ENCODE data around the gene FTL.
"Not testable (repeated sequence)": the region's sequence is repeated elsewhere in the genome, so short reads cannot be mapped to it uniquely, and the experiment has no call there.

The FTL gene

DNA sequence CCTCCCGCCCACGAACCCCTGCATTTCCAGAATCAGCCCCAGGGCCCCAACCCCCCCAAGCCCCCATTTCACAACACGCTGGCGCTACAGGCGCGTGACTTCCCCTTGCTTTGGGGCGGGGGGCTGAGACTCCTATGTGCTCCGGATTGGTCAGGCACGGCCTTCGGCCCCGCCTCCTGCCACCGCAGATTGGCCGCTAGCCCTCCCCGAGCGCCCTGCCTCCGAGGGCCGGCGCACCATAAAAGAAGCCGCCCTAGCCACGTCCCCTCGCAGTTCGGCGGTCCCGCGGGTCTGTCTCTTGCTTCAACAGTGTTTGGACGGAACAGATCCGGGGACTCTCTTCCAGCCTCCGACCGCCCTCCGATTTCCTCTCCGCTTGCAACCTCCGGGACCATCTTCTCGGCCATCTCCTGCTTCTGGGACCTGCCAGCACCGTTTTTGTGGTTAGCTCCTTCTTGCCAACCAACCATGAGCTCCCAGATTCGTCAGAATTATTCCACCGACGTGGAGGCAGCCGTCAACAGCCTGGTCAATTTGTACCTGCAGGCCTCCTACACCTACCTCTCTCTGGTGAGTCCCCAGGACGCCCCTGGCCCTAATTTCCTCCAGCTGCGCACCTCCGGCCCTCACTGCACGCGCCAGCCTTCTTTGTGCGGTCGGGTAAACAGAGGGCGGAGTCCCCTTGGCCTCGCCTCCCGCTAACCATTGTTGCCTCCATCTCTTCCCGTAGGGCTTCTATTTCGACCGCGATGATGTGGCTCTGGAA lies at the start of gene FTL:
Gene FTL (plus strand): TSS at position 270 of the 766 bp plus-strand sequence. CDS start 199 bp downstream, at position 469.
- peak within 1 kb of the TSS; percentile 78 for H3K4me3 ChIP-seq (ENCODE audit: low read length)

GRCh38 chr19:48915757-48916156 lies 49.4 kb upstream of the FTL start:
- Histone ChIP-seq H3K4me1 (ENCODE audit: insufficient read depth, low read length) (no peaks in the 10 kb centered on the region), H2AFZ (ENCODE audit: low read depth, low read length) (no peak overlapping the region), H3K9me3 (ENCODE audit: low read length) (no peaks in the 10 kb centered on the region), H3K36me3 (ENCODE audit: insufficient read depth, low read length) (peaks cover 65% of the 10 kb centered on the region), H3K4me3 (ENCODE audit: low read length) (no peak overlapping the region), H3K27me3 (ENCODE audit: insufficient read depth, low read length) (no peaks in the 10 kb centered on the region)

More for the DNA sequence above, at the start of gene FTL:
- H3K36me3 ChIP-seq (ENCODE audit: insufficient read depth, low read length) = peaks cover 22% of the 10 kb centered on the region
- H3K27me3 ChIP-seq (ENCODE audit: insufficient read depth, low read length) = no peaks in the 10 kb centered on the region
- peaks cover 24% of the 10 kb centered on the region for H3K4me1 ChIP-seq (ENCODE audit: insufficient read depth, low read length)
- H2AFZ ChIP-seq (ENCODE audit: low read depth, low read length) = no peak within 1 kb of the TSS
- H3K9me3 ChIP-seq (ENCODE audit: low read length) = peaks cover 3% of the 10 kb centered on the region

- H3K36me3 ChIP-seq (ENCODE audit: insufficient read depth, low read length) = peaks cover 66% of the 10 kb centered on the region
- H3K9me3 ChIP-seq (ENCODE audit: low read length) = no peaks in the 10 kb centered on the region
- no peaks in the 10 kb centered on the region for H3K27me3 ChIP-seq (ENCODE audit: insufficient read depth, low read length)
- no peak overlapping the region for H2AFZ ChIP-seq (ENCODE audit: low read depth, low read length)
- no peaks in the 10 kb centered on the region for H3K4me1 ChIP-seq (ENCODE audit: insufficient read depth, low read length)
- no peak overlapping the region for H3K4me3 ChIP-seq (ENCODE audit: low read length)
Measured at GRCh38 chr19:48918071-48918470, 47.0 kb upstream of the FTL start.

GRCh38 chr19:48918801-48919247 lies 46.3 kb upstream of the FTL start:
- Histone ChIP-seq H3K4me1 (ENCODE audit: insufficient read depth, low read length) (no peaks in the 10 kb centered on the region), H3K4me3 (ENCODE audit: low read length) (no peak overlapping the region), H2AFZ (ENCODE audit: low read depth, low read length) (no peak overlapping the region), H3K9me3 (ENCODE audit: low read length) (no peaks in the 10 kb centered on the region), H3K36me3 (ENCODE audit: insufficient read depth, low read length) (peaks cover 61% of the 10 kb centered on the region), H3K27me3 (ENCODE audit: insufficient read depth, low read length) (no peaks in the 10 kb centered on the region)

GRCh38 chr19:48919271-48919670 lies 45.8 kb upstream of the FTL start:
- H2AFZ ChIP-seq (ENCODE audit: low read depth, low read length); H3K4me3 ChIP-seq (ENCODE audit: low read length); H3K9me3 ChIP-seq (ENCODE audit: low read length); H3K27me3 ChIP-seq (ENCODE audit: insufficient read depth, low read length); H3K4me1 ChIP-seq (ENCODE audit: insufficient read depth, low read length): not testable (repeated sequence)
- peaks cover 59% of the 10 kb centered on the region for H3K36me3 ChIP-seq (ENCODE audit: insufficient read depth, low read length)

GRCh38 chr19:48920949-48921348 lies 44.2 kb upstream of the FTL start:
- Histone ChIP-seq H3K9me3 (ENCODE audit: low read length) (no peaks in the 10 kb centered on the region), H3K4me3 (ENCODE audit: low read length) (no peak overlapping the region), H2AFZ (ENCODE audit: low read depth, low read length) (no peak overlapping the region), H3K36me3 (ENCODE audit: insufficient read depth, low read length) (peaks cover 49% of the 10 kb centered on the region), H3K4me1 (ENCODE audit: insufficient read depth, low read length) (no peaks in the 10 kb centered on the region), H3K27me3 (ENCODE audit: insufficient read depth, low read length) (no peaks in the 10 kb centered on the region)

GRCh38 chr19:48921721-48922500 lies 43.2 kb upstream of the FTL start:
- Histone ChIP-seq H2AFZ (ENCODE audit: low read depth, low read length) (no peak overlapping the region), H3K4me1 (ENCODE audit: insufficient read depth, low read length) (no peaks in the 10 kb centered on the region), H3K27me3 (ENCODE audit: insufficient read depth, low read length) (no peaks in the 10 kb centered on the region), H3K9me3 (ENCODE audit: low read length) (no peaks in the 10 kb centered on the region), H3K4me3 (ENCODE audit: low read length) (no peak overlapping the region), H3K36me3 (ENCODE audit: insufficient read depth, low read length) (peaks cover 45% of the 10 kb centered on the region)

DNA sequence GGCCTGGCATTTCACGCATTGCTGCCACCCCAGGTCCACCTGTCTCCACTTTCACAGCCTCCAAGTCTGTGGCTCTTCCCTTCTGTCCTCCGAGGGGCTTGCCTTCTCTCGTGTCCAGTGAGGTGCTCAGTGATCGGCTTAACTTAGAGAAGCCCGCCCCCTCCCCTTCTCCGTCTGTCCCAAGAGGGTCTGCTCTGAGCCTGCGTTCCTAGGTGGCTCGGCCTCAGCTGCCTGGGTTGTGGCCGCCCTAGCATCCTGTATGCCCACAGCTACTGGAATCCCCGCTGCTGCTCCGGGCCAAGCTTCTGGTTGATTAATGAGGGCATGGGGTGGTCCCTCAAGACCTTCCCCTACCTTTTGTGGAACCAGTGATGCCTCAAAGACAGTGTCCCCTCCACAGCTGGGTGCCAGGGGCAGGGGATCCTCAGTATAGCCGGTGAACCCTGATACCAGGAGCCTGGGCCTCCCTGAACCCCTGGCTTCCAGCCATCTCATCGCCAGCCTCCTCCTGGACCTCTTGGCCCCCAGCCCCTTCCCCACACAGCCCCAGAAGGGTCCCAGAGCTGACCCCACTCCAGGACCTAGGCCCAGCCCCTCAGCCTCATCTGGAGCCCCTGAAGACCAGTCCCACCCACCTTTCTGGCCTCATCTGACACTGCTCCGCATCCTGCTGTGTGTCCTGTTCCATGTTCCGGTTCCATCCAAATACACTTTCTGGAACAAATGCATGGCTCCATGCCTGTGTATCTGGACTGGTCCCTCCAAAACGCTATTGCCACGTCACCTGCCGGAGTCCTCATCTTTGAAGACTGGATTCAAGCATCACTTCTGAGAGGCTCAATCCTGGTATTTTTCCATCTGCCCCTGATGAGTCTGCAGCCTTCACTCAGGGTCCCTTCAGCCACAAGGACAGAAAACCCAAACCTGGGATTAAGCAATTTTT lies 42.3 kb upstream of the FTL start:
- Histone ChIP-seq H3K36me3 (ENCODE audit: insufficient read depth, low read length) (peaks cover 44% of the 10 kb centered on the region), H3K4me3 (ENCODE audit: low read length) (no peak overlapping the region), H3K4me1 (ENCODE audit: insufficient read depth, low read length) (no peaks in the 10 kb centered on the region), H2AFZ (ENCODE audit: low read depth, low read length) (no peak overlapping the region), H3K9me3 (ENCODE audit: low read length) (no peaks in the 10 kb centered on the region), H3K27me3 (ENCODE audit: insufficient read depth, low read length) (no peaks in the 10 kb centered on the region)

DNA sequence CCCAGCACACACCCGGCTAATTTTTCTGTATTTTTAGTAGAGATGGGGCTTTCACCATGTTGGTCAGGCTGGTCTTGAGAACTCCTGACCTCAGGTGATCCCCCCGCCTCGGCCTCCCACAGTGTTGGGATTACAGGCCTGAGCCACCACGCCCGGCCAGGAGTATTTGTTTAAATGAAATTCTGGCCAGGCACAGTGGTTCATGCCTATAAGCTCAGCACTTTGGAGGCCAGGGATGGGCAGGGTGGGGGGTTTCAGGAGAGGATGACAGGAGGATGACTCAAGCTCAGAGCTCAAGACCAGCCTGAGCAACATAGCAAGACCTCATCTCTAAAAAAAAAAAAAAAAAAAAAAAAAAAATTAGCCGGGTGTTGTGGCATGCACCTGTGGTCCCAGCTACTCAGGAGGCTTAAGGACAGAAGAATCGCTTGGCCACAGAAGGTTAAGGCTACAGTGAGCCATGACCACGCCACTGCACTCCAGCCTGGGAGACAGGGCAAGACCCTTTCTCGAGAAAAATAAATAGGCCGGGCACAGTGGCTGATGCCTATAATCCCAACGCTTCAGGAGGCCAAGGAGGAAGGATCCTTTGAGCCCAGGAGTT lies 39.8 kb upstream of the FTL start:
- H2AFZ ChIP-seq (ENCODE audit: low read depth, low read length) = no peak overlapping the region
- peaks cover 24% of the 10 kb centered on the region for H3K36me3 ChIP-seq (ENCODE audit: insufficient read depth, low read length)
- no peaks in the 10 kb centered on the region for H3K9me3 ChIP-seq (ENCODE audit: low read length)
- H3K4me3 ChIP-seq (ENCODE audit: low read length) = no peak overlapping the region
- H3K27me3 ChIP-seq (ENCODE audit: insufficient read depth, low read length) = no peaks in the 10 kb centered on the region
- no peaks in the 10 kb centered on the region for H3K4me1 ChIP-seq (ENCODE audit: insufficient read depth, low read length)

DNA sequence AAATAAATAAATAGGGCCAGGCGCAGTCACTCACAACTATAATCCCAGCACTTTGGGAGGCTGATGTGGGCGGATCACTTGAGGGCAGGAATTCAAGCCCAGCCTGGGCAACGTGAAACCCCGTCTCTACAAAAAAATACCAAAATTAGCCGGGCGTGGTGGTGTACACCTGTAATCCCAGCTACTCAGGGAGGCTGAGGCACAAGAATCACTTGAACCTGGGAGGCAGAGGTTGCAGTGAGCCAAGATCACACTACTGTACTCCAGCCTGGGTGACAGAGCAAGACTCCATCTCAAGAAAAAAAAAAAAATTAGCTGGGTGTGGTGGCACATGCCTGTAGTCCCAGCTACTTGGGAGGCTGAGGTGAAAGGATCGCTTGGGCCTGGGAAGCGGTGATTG lies 39.2 kb upstream of the FTL start:
- H3K27me3 ChIP-seq (ENCODE audit: insufficient read depth, low read length); H3K9me3 ChIP-seq (ENCODE audit: low read length); H3K4me3 ChIP-seq (ENCODE audit: low read length); H2AFZ ChIP-seq (ENCODE audit: low read depth, low read length); H3K4me1 ChIP-seq (ENCODE audit: insufficient read depth, low read length): not testable (repeated sequence)
- peaks cover 22% of the 10 kb centered on the region for H3K36me3 ChIP-seq (ENCODE audit: insufficient read depth, low read length)

DNA sequence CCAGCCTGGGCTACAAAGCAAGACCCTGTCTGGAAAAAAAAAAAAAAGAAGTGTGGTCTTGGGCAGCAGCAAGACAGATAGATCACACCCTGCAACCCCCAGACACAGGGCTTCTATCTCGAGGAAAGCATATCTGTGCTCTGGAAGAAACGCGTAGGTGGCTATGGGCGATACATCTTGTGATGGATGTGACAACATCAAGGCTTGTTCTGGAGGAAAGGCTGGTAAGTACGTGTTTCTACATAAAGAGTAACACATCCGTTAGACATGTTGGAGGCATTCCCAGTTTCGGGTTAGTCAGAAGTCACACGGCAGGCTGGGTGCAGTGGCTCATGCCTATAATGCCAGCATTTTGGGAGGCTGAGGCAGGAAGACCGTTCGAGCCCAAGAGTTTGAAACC lies 38.2 kb upstream of the FTL start:
- no peaks in the 10 kb centered on the region for H3K27me3 ChIP-seq (ENCODE audit: insufficient read depth, low read length)
- no peaks in the 10 kb centered on the region for H3K9me3 ChIP-seq (ENCODE audit: low read length)
- no peak overlapping the region for H3K4me3 ChIP-seq (ENCODE audit: low read length)
- no peak overlapping the region for H2AFZ ChIP-seq (ENCODE audit: low read depth, low read length)
- no peaks in the 10 kb centered on the region for H3K4me1 ChIP-seq (ENCODE audit: insufficient read depth, low read length)
- H3K36me3 ChIP-seq (ENCODE audit: insufficient read depth, low read length) = peaks cover 13% of the 10 kb centered on the region

- H3K4me1 ChIP-seq (ENCODE audit: insufficient read depth, low read length); H3K9me3 ChIP-seq (ENCODE audit: low read length); H3K4me3 ChIP-seq (ENCODE audit: low read length); H2AFZ ChIP-seq (ENCODE audit: low read depth, low read length); H3K27me3 ChIP-seq (ENCODE audit: insufficient read depth, low read length); H3K36me3 ChIP-seq (ENCODE audit: insufficient read depth, low read length): not testable (repeated sequence)
Measured at GRCh38 chr19:48927692-48928091, 37.4 kb upstream of the FTL start.

All from neuron (in vitro differentiated cells).